Measurements from ENCODE around the gene MYO18B. TPM values are rescaled to one million over a fixed set of nuclear protein-coding genes. Genes with fewer than 3 reads are reported as not detected.

MYO18B gene
- total RNA-seq, 1 donor from 2014 or later = 1.9 TPM

GRCh38 chr22:25834490-25834889, 92.5 kb downstream of the MYO18B start:
- no peak for DNase-seq (ENCODE audit: low spot score, unreplicated experiment)
- no peaks in the 10 kb centered on the region for H3K9me3 Mint-ChIP-seq (ENCODE audit: low read depth)

GRCh38 chr22:25835348-25835747, 93.4 kb downstream of the MYO18B start:
- no peak overlapping the region for H3K4me3 Mint-ChIP-seq (ENCODE audit: low read depth)
- no peak overlapping the region for H3K27ac Mint-ChIP-seq
- DNase-seq (ENCODE audit: low spot score, unreplicated experiment) = no peak
- peaks cover 3% of the 10 kb centered on the region for H3K4me1 Mint-ChIP-seq (ENCODE audit: low read depth)
- H3K27me3 Mint-ChIP-seq = peaks cover 63% of the 10 kb centered on the region
- TF ChIP-seq CTCF (IDR thresholded peaks at IDR 0.05; ENCODE audit: unreplicated experiment) = no peak
- no peaks in the 10 kb centered on the region for H3K9me3 Mint-ChIP-seq (ENCODE audit: low read depth)
- no peaks in the 10 kb centered on the region for H3K36me3 Mint-ChIP-seq (ENCODE audit: insufficient read depth)

More at GRCh38 chr22:25834490-25834889, 92.5 kb downstream of the MYO18B start:
- no peaks in the 10 kb centered on the region for H3K36me3 Mint-ChIP-seq (ENCODE audit: insufficient read depth)
- H3K27ac Mint-ChIP-seq = no peak overlapping the region
- no peaks in the 10 kb centered on the region for H3K4me1 Mint-ChIP-seq (ENCODE audit: low read depth)
- no peak for TF ChIP-seq CTCF (IDR thresholded peaks at IDR 0.05; ENCODE audit: unreplicated experiment)
- H3K4me3 Mint-ChIP-seq (ENCODE audit: low read depth) = no peak overlapping the region
- H3K27me3 Mint-ChIP-seq = peaks cover 58% of the 10 kb centered on the region

- Mint-ChIP-seq H3K4me1 (ENCODE audit: low read depth) (peaks cover 4% of the 10 kb centered on the region), H3K4me3 (ENCODE audit: low read depth) (no peak overlapping the region), H3K36me3 (ENCODE audit: insufficient read depth) (no peaks in the 10 kb centered on the region), H3K27me3 (peaks cover 72% of the 10 kb centered on the region), H3K27ac (no peak overlapping the region), H3K9me3 (ENCODE audit: low read depth) (no peaks in the 10 kb centered on the region)
- DNase-seq (ENCODE audit: low spot score, unreplicated experiment) = no peak
- TF ChIP-seq CTCF (IDR thresholded peaks at IDR 0.05; ENCODE audit: unreplicated experiment) = no peak
Measured at GRCh38 chr22:25837288-25837900, 95.4 kb downstream of the MYO18B start.

GRCh38 chr22:25838960-25839741, 97.2 kb downstream of the MYO18B start:
- Mint-ChIP-seq H3K9me3 (ENCODE audit: low read depth) (no peaks in the 10 kb centered on the region), H3K27me3 (peaks cover 61% of the 10 kb centered on the region), H3K4me1 (ENCODE audit: low read depth) (peaks cover 4% of the 10 kb centered on the region), H3K4me3 (ENCODE audit: low read depth) (no peak overlapping the region), H3K27ac (no peak overlapping the region), H3K36me3 (ENCODE audit: insufficient read depth) (no peaks in the 10 kb centered on the region)
- no peak for DNase-seq (ENCODE audit: low spot score, unreplicated experiment)
- no peak for TF ChIP-seq CTCF (IDR thresholded peaks at IDR 0.05; ENCODE audit: unreplicated experiment)

- Mint-ChIP-seq H3K36me3 (ENCODE audit: insufficient read depth) (no peaks in the 10 kb centered on the region), H3K27ac (peak overlapping the region; percentile 39), H3K27me3 (peaks cover 59% of the 10 kb centered on the region), H3K4me3 (ENCODE audit: low read depth) (no peak overlapping the region), H3K9me3 (ENCODE audit: low read depth) (no peaks in the 10 kb centered on the region), H3K4me1 (ENCODE audit: low read depth) (peaks cover 4% of the 10 kb centered on the region)
- TF ChIP-seq CTCF (IDR thresholded peaks at IDR 0.05; ENCODE audit: unreplicated experiment) = no peak
- no peak for DNase-seq (ENCODE audit: low spot score, unreplicated experiment)
Measured at GRCh38 chr22:25839755-25840154, 97.8 kb downstream of the MYO18B start.

Measured in progenitor cell of endocrine pancreas (in vitro differentiated cells).